Thyroid gland (tissue), 4 donors: ENCODE data around the gene MR1.

Experiments
- POLR2A ChIP-seq, 2 donors: fragments of 450-650 bp; IDR thresholded peaks; one replicate each; pipeline ENCODE4 v1.6.1; 2017; ENCODE audit warnings: antibody characterized with exemption in 2 of 2, mild to moderate bottlenecking in 2 of 2, moderate library complexity in 1 of 2
- TF ChIP-seq, protein P1 (sequence below), 6 experiments: fragments of 200-600 bp in 3 of 6; fragments of 450-650 bp in 3 of 6; sonication (generic) in 3 of 6; IDR thresholded peaks; one replicate each; pipeline ENCODE4 v1.5.1; 2016 to 2019; ENCODE audit warnings: antibody characterized with exemption in 6 of 6, mild to moderate bottlenecking in 2 of 6, inconsistent platforms in 1 of 6, moderate library complexity in 1 of 6

DNA sequence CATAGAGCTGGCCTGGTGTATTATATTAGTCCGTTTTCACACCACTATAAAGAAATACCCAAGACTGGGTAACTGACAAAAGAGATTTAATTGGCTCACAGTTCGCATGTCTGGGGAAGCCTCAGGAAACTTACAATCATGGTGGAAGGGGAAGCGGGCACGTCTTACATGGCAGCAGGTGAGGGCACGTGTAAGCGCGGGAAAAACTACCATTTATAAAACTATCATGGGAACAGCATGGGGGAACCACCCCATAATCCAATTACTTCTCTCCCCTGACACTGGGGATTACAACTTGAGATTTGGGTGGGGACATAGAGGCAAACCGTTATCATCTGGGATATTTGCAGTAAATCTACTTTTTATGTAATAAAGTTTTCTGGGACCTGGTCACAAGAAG is 61.5 kb downstream of the MR1 start:
- TF ChIP-seq, protein P1, sequence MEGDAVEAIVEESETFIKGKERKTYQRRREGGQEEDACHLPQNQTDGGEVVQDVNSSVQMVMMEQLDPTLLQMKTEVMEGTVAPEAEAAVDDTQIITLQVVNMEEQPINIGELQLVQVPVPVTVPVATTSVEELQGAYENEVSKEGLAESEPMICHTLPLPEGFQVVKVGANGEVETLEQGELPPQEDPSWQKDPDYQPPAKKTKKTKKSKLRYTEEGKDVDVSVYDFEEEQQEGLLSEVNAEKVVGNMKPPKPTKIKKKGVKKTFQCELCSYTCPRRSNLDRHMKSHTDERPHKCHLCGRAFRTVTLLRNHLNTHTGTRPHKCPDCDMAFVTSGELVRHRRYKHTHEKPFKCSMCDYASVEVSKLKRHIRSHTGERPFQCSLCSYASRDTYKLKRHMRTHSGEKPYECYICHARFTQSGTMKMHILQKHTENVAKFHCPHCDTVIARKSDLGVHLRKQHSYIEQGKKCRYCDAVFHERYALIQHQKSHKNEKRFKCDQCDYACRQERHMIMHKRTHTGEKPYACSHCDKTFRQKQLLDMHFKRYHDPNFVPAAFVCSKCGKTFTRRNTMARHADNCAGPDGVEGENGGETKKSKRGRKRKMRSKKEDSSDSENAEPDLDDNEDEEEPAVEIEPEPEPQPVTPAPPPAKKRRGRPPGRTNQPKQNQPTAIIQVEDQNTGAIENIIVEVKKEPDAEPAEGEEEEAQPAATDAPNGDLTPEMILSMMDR (IDR thresholded peaks at IDR 0.05), result no peak
- no peak for TF ChIP-seq POLR2A (IDR thresholded peaks at IDR 0.05)
